LNCaP clone FGC (cell line): ENCODE measurements around the gene BEX4.
A peak's percentile ranks its signal among the peaks of the same experiment; 100 is the strongest.
"Not testable (repeated sequence)": the region's sequence is repeated elsewhere in the genome, so short reads cannot be mapped to it uniquely, and the experiment has no call there.

Source experiments
- DNase-seq: peaks from one replicate; pipeline ENCODE4 v3.0.0-alpha.2; 2011; ENCODE audit warnings: low read depth
- H3K4me3 ChIP-seq: 2 replicates; pipeline ENCODE4 v1.5.1; 2011; ENCODE audit warnings: mild to moderate bottlenecking, low read depth, low read length, control low read depth
- CTCF ChIP-seq: IDR thresholded peaks from 2 replicates; pipeline ENCODE4 v1.5.1; 2012; ENCODE audit warnings: mild to moderate bottlenecking; ENCODE audit not compliant: control insufficient read depth, insufficient read depth; ENCODE audit errors: extremely low read depth

The BEX4 gene

GRCh38 chrX:103215425-103215991 is 600 bp downstream of the BEX4 start:
- no peak for DNase-seq
- TF ChIP-seq CTCF: no peak
- peak overlapping the region; percentile 69 for H3K4me3 ChIP-seq

GRCh38 chrX:103220511-103221323 is 5.8 kb downstream of the BEX4 start:
- DNase-seq: no peak
- TF ChIP-seq CTCF: no peak
- no peak overlapping the region for H3K4me3 ChIP-seq

GRCh38 chrX:103225918-103226317 is 11.0 kb downstream of the BEX4 start:
- DNase-seq, H3K4me3 ChIP-seq: not testable (repeated sequence)

- no peak for DNase-seq
- TF ChIP-seq CTCF: no peak
- no peak overlapping the region for H3K4me3 ChIP-seq
Observed at GRCh38 chrX:103233263-103233662, 18.4 kb downstream of the BEX4 start.

GRCh38 chrX:103234869-103235268 is 20.0 kb downstream of the BEX4 start:
- no peak for TF ChIP-seq CTCF
- DNase-seq: no peak
- no peak overlapping the region for H3K4me3 ChIP-seq

GRCh38 chrX:103235608-103236007 is 20.7 kb downstream of the BEX4 start:
- not testable (repeated sequence) for H3K4me3 ChIP-seq, DNase-seq

GRCh38 chrX:103236296-103236695 is 21.4 kb downstream of the BEX4 start:
- H3K4me3 ChIP-seq: no peak overlapping the region
- no peak for TF ChIP-seq CTCF
- peak; percentile 55 for DNase-seq

- TF ChIP-seq CTCF: no peak
- no peak for DNase-seq
- no peak overlapping the region for H3K4me3 ChIP-seq
Observed at GRCh38 chrX:103240155-103240554, 25.2 kb downstream of the BEX4 start.
